Measurements from ENCODE around the gene DPH6.

The DPH6 gene

DNA sequence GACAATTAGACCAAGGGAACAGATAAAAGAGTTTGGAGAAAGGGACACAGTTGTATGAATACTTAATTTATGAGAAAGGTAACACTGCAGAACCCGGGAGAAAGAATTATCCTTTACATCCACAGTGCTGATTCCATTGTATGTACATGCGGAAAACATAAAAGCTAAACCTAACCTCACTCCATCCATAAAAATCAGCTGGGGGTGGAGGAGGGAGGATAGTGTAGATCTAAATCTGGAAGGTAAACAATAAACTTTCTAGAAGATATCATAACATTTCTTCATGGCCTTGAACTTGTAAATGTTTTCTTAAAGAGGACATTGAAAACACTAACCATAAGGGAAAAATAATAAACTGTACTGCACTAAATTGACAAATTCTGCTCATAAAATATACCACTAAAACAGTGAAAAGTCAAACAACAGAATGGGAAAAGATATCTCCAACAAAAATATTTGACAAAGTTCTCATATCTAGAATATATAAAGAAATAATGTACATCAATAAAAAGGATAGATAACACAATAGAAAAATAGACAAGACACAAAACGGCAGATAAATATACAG lies 220.5 kb downstream of the DPH6 start:
- no peak for DNase-seq

- no peak for DNase-seq
Measured at GRCh38 chr15:35323141-35323540, 222.8 kb downstream of the DPH6 start.

- DNase-seq, result no peak
Measured at GRCh38 chr15:35321926-35322325, 224.0 kb downstream of the DPH6 start.

- DNase-seq, result no peak
Measured at GRCh38 chr15:35320911-35321310, 225.1 kb downstream of the DPH6 start.
